ENCODE results near the gene DNAJC1.

- TF ChIP-seq POLR2AphosphoS5 (IDR thresholded peaks at IDR 0.05; ENCODE audit: low read depth, low read length) (no peak; the same call in 1 of the 2 replicates), POLR2A (IDR thresholded peaks at IDR 0.05; ENCODE audit: low read depth, low read length) (no peak)
Observed at GRCh38 chr10:21889477-21890275, 113.9 kb downstream of the DNAJC1 start.

All from GM12892 (cell line).